ENCODE measurements around the gene FGF12.

DNA sequence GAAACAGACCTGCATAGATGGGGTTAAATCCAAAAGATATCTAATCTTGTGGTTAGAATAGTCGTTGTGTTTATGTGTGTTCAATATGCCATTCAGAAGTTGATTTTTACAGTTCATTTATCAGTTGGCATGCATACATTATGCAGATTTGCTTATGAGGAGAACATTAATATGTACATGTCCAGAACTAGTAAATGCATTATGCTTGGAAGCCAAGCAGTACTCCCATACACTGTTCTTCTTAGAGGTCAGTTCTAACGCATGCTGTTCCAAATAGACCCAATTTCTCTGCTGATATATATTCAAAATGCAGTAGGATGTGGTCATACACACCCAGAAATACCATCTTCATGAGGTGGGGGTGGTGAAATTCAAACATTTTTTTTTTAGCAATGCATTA, 956 bp downstream of the FGF12 start:
- TF ChIP-seq, protein P1, sequence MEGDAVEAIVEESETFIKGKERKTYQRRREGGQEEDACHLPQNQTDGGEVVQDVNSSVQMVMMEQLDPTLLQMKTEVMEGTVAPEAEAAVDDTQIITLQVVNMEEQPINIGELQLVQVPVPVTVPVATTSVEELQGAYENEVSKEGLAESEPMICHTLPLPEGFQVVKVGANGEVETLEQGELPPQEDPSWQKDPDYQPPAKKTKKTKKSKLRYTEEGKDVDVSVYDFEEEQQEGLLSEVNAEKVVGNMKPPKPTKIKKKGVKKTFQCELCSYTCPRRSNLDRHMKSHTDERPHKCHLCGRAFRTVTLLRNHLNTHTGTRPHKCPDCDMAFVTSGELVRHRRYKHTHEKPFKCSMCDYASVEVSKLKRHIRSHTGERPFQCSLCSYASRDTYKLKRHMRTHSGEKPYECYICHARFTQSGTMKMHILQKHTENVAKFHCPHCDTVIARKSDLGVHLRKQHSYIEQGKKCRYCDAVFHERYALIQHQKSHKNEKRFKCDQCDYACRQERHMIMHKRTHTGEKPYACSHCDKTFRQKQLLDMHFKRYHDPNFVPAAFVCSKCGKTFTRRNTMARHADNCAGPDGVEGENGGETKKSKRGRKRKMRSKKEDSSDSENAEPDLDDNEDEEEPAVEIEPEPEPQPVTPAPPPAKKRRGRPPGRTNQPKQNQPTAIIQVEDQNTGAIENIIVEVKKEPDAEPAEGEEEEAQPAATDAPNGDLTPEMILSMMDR (IDR thresholded peaks at IDR 0.05) = no peak
- no peak for TF ChIP-seq POLR2A (IDR thresholded peaks at IDR 0.05)
